ENCODE data around the gene PPARGC1A.

PPARGC1A gene

GRCh38 chr4:23889814-23890341 lies at the start of gene PPARGC1A:
Gene PPARGC1A, minus strand, starts transcription at chr4:23890047. Its CDS starts 90 bp downstream, at chr4:23889957.
- no peak for DNase-seq (ENCODE audit: low read depth in 2 of 2)

- DNase-seq (ENCODE audit: low read depth in 2 of 2), result no peak
Observed at GRCh38 chr4:23938796-23939195, 48.9 kb upstream of the PPARGC1A start.

- no peak for DNase-seq (ENCODE audit: low read depth in 2 of 2)
Observed at GRCh38 chr4:23937173-23937572, 47.3 kb upstream of the PPARGC1A start.

- DNase-seq (ENCODE audit: low read depth in 2 of 2), result no peak
Observed at GRCh38 chr4:23934915-23935314, 45.1 kb upstream of the PPARGC1A start.

- DNase-seq (ENCODE audit: low read depth in 2 of 2), result no peak
Observed at GRCh38 chr4:23934223-23934622, 44.4 kb upstream of the PPARGC1A start.

- DNase-seq (ENCODE audit: low read depth in 2 of 2), result no peak
Observed at GRCh38 chr4:23932901-23933308, 43.1 kb upstream of the PPARGC1A start.

GRCh38 chr4:23932186-23932585 lies 42.3 kb upstream of the PPARGC1A start:
- no peak for DNase-seq (ENCODE audit: low read depth in 2 of 2)

- no peak for DNase-seq (ENCODE audit: low read depth in 2 of 2)
Observed at GRCh38 chr4:23931489-23931830, 41.6 kb upstream of the PPARGC1A start.

- no peak for DNase-seq (ENCODE audit: low read depth in 2 of 2)
Observed at GRCh38 chr4:23930750-23931488, 41.1 kb upstream of the PPARGC1A start.

- DNase-seq (ENCODE audit: low read depth in 2 of 2), result no peak
Observed at GRCh38 chr4:23929248-23929647, 39.4 kb upstream of the PPARGC1A start.

GRCh38 chr4:23924556-23924955 lies 34.7 kb upstream of the PPARGC1A start:
- no peak for DNase-seq (ENCODE audit: low read depth in 2 of 2)

GRCh38 chr4:23923840-23924239 lies 34.0 kb upstream of the PPARGC1A start:
- DNase-seq (ENCODE audit: low read depth in 2 of 2), result no peak

GRCh38 chr4:23923141-23923540 lies 33.3 kb upstream of the PPARGC1A start:
- DNase-seq (ENCODE audit: low read depth in 2 of 2), result no peak

- DNase-seq (ENCODE audit: low read depth in 2 of 2), result no peak
Observed at GRCh38 chr4:23922541-23923111, 32.8 kb upstream of the PPARGC1A start.

- no peak for DNase-seq (ENCODE audit: low read depth in 2 of 2)
Observed at GRCh38 chr4:23922013-23922412, 32.2 kb upstream of the PPARGC1A start.

GRCh38 chr4:23921447-23921845 lies 31.6 kb upstream of the PPARGC1A start:
- DNase-seq (ENCODE audit: low read depth in 2 of 2), result no peak

- DNase-seq (ENCODE audit: low read depth in 2 of 2), result no peak
Observed at GRCh38 chr4:23920716-23921446, 31.0 kb upstream of the PPARGC1A start.

GRCh38 chr4:23920296-23920695 lies 30.4 kb upstream of the PPARGC1A start:
- no peak for DNase-seq (ENCODE audit: low read depth in 2 of 2)

GRCh38 chr4:23916282-23916681 lies 26.4 kb upstream of the PPARGC1A start:
- DNase-seq (ENCODE audit: low read depth in 2 of 2), result no peak

- no peak for DNase-seq (ENCODE audit: low read depth in 2 of 2)
Observed at GRCh38 chr4:23915459-23916132, 25.7 kb upstream of the PPARGC1A start.

GRCh38 chr4:23911675-23912455 lies 22.0 kb upstream of the PPARGC1A start:
- DNase-seq (ENCODE audit: low read depth in 2 of 2), result no peak
